NT2/D1 (cell line): Measurements from ENCODE around the gene IQCK.

Source experiments
- YY1 ChIP-seq: IDR thresholded peaks from 2 replicates; pipeline ENCODE4 v1.6.1; 2011; ENCODE audit not compliant: insufficient read length, insufficient read depth
- ZNF274 ChIP-seq: IDR thresholded peaks from 2 replicates; pipeline ENCODE4 v1.6.1; 2011; ENCODE audit warnings: mild to moderate bottlenecking, low read depth, low read length

GRCh38 chr16:19705146-19705501 is 12.9 kb upstream of the IQCK start:
- TF ChIP-seq YY1, result no peak
- no peak for TF ChIP-seq ZNF274
